SK-N-SH treated with all-trans-retinoic acid at 6 μM for 48 hours (cell line): ENCODE measurements around the gene GSN.

Experiments
- ATAC-seq: fragments of 200-7000 bp; cut with Tn5 transposase; 3 replicates; pipeline ENCODE4 v1.9.1; 2020; ENCODE audit warnings: mild to moderate bottlenecking, moderate library complexity
- ARNTL ChIP-seq: fragments of 450-650 bp; formaldehyde crosslinking; IDR thresholded peaks from 2 replicates; pipeline ENCODE4 v1.5.0; 2020; ENCODE audit warnings: low read depth, mild to moderate bottlenecking, moderate library complexity, borderline replicate concordance
- CREB5 ChIP-seq: fragments of 250-450 bp; sonication (Bioruptor Pico); IDR thresholded peaks from 2 replicates; pipeline ENCODE4 v1.5.1; 2020; ENCODE audit warnings: low read depth, mild to moderate bottlenecking, moderate library complexity
- CSDC2 ChIP-seq: fragments of 250-450 bp; sonication (Bioruptor Pico); IDR thresholded peaks from 2 replicates; pipeline ENCODE4 v1.5.0; 2020; ENCODE audit warnings: mild to moderate bottlenecking, moderate library complexity
- ESRRG ChIP-seq: fragments of 250-450 bp; sonication (Bioruptor Pico); IDR thresholded peaks from 2 replicates; pipeline ENCODE4 v1.6.1; 2021; ENCODE audit warnings: mild to moderate bottlenecking
- ISL1 ChIP-seq: fragments of 250-450 bp; sonication (Bioruptor Pico); IDR thresholded peaks from 2 replicates; pipeline ENCODE4 v2.1.2; 2022; ENCODE audit warnings: mild to moderate bottlenecking, moderate library complexity
- OSR1 ChIP-seq: fragments of 250-450 bp; sonication (Bioruptor Pico); IDR thresholded peaks from 2 replicates; pipeline ENCODE4 v1.8.0; 2022; ENCODE audit warnings: moderate library complexity, mild to moderate bottlenecking, inconsistent platforms
- POU6F1 ChIP-seq: fragments of 250-450 bp; sonication (Bioruptor Pico); IDR thresholded peaks from 2 replicates; pipeline ENCODE4 v1.8.0; 2021; ENCODE audit warnings: low read depth, mild to moderate bottlenecking, moderate library complexity, borderline replicate concordance
- PPARA ChIP-seq: fragments of 250-450 bp; sonication (Bioruptor Pico); IDR thresholded peaks from 2 replicates; pipeline ENCODE4 v1.5.0; 2020; ENCODE audit warnings: mild to moderate bottlenecking, borderline replicate concordance
- RARB ChIP-seq: fragments of 250-450 bp; sonication (Bioruptor Pico); IDR thresholded peaks from 2 replicates; pipeline ENCODE4 v1.8.0; 2021; ENCODE audit warnings: mild to moderate bottlenecking, moderate library complexity
- TCF4 ChIP-seq: fragments of 250-450 bp; sonication (Bioruptor Pico); IDR thresholded peaks from 2 replicates; pipeline ENCODE4 v1.8.0; 2021; ENCODE audit warnings: mild to moderate bottlenecking, moderate library complexity, borderline replicate concordance
- TOX ChIP-seq: fragments of 250-450 bp; sonication (Bioruptor Pico); IDR thresholded peaks from 2 replicates; pipeline ENCODE4 v1.8.0; 2021; ENCODE audit warnings: mild to moderate bottlenecking, moderate library complexity, borderline replicate concordance
- ZFP3 ChIP-seq: fragments of 250-450 bp; sonication (Bioruptor Pico); IDR thresholded peaks from 2 replicates; pipeline ENCODE4 v1.5.0; 2020; ENCODE audit warnings: mild to moderate bottlenecking, moderate library complexity
- ZFP30 ChIP-seq: fragments of 450-650 bp; formaldehyde crosslinking; IDR thresholded peaks from 2 replicates; pipeline ENCODE4 v1.5.0; 2022; ENCODE audit warnings: mild to moderate bottlenecking, moderate library complexity
- ZNF565 ChIP-seq: fragments of 450-650 bp; formaldehyde crosslinking; conservative IDR thresholded peaks from 2 replicates; pipeline ENCODE4 v1.5.0; 2020; ENCODE audit warnings: low read depth, mild to moderate bottlenecking, moderate library complexity
- ZNF70 ChIP-seq: fragments of 450-650 bp; formaldehyde crosslinking; IDR thresholded peaks from 2 replicates; pipeline ENCODE4 v1.5.0; 2020; ENCODE audit warnings: mild to moderate bottlenecking, moderate library complexity
- TF ChIP-seq, protein P1 (sequence below): fragments of 250-450 bp; sonication (Bioruptor Pico); IDR thresholded peaks from 2 replicates; pipeline ENCODE4 v1.5.0; 2020; ENCODE audit warnings: mild to moderate bottlenecking, moderate library complexity

GSN gene

DNA sequence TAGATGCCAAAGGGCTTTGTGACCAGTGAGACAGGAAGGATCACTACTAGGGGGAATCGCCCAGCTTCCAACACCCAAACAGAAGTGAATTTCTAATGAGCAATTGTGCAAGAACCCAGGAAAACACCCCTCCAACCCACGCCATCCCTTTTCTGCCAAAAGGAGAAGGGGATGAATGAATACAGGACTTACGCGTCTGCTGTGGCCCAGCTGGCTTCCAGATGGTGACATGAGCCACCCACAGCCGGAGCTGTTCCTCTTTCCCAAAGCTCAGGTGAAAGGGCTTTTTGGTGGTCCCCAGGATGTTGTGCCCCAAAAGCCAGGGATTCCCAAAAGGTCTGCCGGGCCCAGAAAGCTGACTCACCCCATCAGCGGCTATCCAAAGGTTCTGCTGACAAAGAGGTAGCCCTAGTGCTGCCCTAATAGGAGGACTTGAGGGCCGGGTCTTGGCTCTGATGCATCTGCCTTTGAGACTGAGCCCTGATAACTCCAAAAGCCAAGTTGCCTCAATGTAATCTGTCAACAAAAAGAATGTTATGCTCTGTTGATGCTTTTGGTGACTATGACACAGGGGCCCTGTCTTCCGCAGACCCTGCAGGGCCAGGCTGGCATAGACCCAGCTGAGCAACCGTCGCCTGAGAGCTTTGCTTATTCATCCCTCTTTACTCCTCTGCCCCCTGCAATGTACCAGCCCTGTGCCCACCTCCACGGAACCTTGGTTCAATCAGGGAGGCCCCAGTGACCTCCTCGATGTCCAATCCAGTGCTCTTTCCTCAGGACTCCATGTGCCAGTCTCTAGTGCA, 14.5 kb downstream of the GSN start (continued):
- TF ChIP-seq ZFP30 (CRISPR knock-in tag) (no peak), TCF4 (CRISPR knock-in tag) (no peak)

- TF ChIP-seq PPARA (CRISPR knock-in tag): no peak
- TF ChIP-seq OSR1 (CRISPR knock-in tag): no peak
- TF ChIP-seq TOX (CRISPR knock-in tag): no peak
- TF ChIP-seq ZNF565: no peak
- TF ChIP-seq ARNTL: no peak
- TF ChIP-seq, protein P1, sequence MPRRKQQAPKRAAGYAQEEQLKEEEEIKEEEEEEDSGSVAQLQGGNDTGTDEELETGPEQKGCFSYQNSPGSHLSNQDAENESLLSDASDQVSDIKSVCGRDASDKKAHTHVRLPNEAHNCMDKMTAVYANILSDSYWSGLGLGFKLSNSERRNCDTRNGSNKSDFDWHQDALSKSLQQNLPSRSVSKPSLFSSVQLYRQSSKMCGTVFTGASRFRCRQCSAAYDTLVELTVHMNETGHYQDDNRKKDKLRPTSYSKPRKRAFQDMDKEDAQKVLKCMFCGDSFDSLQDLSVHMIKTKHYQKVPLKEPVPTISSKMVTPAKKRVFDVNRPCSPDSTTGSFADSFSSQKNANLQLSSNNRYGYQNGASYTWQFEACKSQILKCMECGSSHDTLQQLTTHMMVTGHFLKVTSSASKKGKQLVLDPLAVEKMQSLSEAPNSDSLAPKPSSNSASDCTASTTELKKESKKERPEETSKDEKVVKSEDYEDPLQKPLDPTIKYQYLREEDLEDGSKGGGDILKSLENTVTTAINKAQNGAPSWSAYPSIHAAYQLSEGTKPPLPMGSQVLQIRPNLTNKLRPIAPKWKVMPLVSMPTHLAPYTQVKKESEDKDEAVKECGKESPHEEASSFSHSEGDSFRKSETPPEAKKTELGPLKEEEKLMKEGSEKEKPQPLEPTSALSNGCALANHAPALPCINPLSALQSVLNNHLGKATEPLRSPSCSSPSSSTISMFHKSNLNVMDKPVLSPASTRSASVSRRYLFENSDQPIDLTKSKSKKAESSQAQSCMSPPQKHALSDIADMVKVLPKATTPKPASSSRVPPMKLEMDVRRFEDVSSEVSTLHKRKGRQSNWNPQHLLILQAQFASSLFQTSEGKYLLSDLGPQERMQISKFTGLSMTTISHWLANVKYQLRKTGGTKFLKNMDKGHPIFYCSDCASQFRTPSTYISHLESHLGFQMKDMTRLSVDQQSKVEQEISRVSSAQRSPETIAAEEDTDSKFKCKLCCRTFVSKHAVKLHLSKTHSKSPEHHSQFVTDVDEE (CRISPR knock-in tag): no peak
- TF ChIP-seq CREB5 (CRISPR knock-in tag): no peak
- TF ChIP-seq ISL1 (CRISPR knock-in tag): no peak
- no peak for TF ChIP-seq RARB (CRISPR knock-in tag)
- TF ChIP-seq, all 23 proteins: peak for 0
- no peak for ATAC-seq
Measured at GRCh38 chr9:121283080-121283398, 15.1 kb downstream of the GSN start.

- TF ChIP-seq ZNF70 (CRISPR knock-in tag) (no peak), OSR1 (CRISPR knock-in tag) (no peak), POU6F1 (CRISPR knock-in tag) (no peak), TCF4 (CRISPR knock-in tag) (no peak), ESRRG (CRISPR knock-in tag) (no peak), TOX (CRISPR knock-in tag) (no peak), ZFP3 (CRISPR knock-in tag) (no peak), ARNTL (no peak), CREB5 (CRISPR knock-in tag) (no peak), CSDC2 (CRISPR knock-in tag) (no peak)
- TF ChIP-seq, protein P1 (CRISPR knock-in tag): no peak
- ATAC-seq: no peak
Measured at GRCh38 chr9:121283856-121284732, 16.1 kb downstream of the GSN start.
